SK-N-SH (cell line): ENCODE measurements around the gene MALRD1. TPM values are rescaled to one million over a fixed set of nuclear protein-coding genes. Genes with fewer than 3 reads are reported as not detected.

ENCODE experiments used
- CTCF ChIA-PET: fragments of 300-600, 350-600 bp; formaldehyde crosslinking; extraction: SDS; loops from one replicate; lab custom pipeline; 2021; lab: Yijun Ruan, JAX
- POLR2A ChIA-PET: fragments of 350-600 bp; sonication (Branson Sonifier 250); formaldehyde crosslinking; extraction: SDS; loops from one replicate; lab custom pipeline; 2020; ENCODE audit warnings: antibody characterized with exemption, inconsistent platforms; lab: Yijun Ruan, JAX
- DNase-seq: peaks from one replicate; pipeline ENCODE4 v3.0.0; 2012
- H2AFZ ChIP-seq: fragments of 200-600 bp; sonication (generic); 2 replicates; pipeline ENCODE4 v1.8.1; 2016; ENCODE audit warnings: antibody characterized with exemption, mild to moderate bottlenecking, low read depth
- H3F3A ChIP-seq: fragments of 200-600 bp; sonication (generic); replicated peaks from 2 replicates; pipeline ENCODE3; 2016; ENCODE audit warnings: antibody characterized with exemption, mild to moderate bottlenecking; ENCODE audit not compliant: insufficient read depth
- H3K27ac ChIP-seq, 2 experiments: fragments of 200-500 bp in 1 of 2; fragments of 200-600 bp in 1 of 2; sonication (Bioruptor generic) in 1 of 2; sonication (generic), shearing (Covaris generic) in 1 of 2; 2 replicates each; pipeline versions ENCODE4 v1.5.1 to v1.6.1; 2014 to 2016; ENCODE audit warnings: low read depth in 2 of 2, inconsistent platforms in 1 of 2, low read length in 1 of 2, mild to moderate bottlenecking in 1 of 2, mixed read lengths in 1 of 2
- H3K27me3 ChIP-seq: fragments of 200-600 bp; sonication (generic), shearing (Covaris generic); 2 replicates; pipeline ENCODE4 v1.6.1; 2016; ENCODE audit warnings: mixed run types; ENCODE audit not compliant: insufficient read depth
- H3K36me3 ChIP-seq, 2 experiments: fragments of 200-500 bp in 1 of 2; fragments of 200-600 bp in 1 of 2; sonication (Bioruptor generic) in 1 of 2; sonication (generic) in 1 of 2; replicated peaks in 1 of 2; 2 replicates each; pipeline versions ENCODE3 to v1.5.1; 2014 to 2016; ENCODE audit warnings: low read length in 1 of 2, mild to moderate bottlenecking in 1 of 2; ENCODE audit not compliant: insufficient read depth in 2 of 2, control insufficient read depth in 1 of 2
- H3K4me1 ChIP-seq, 2 experiments: fragments of 200-500 bp in 1 of 2; fragments of 200-600 bp in 1 of 2; sonication (Bioruptor generic) in 1 of 2; sonication (generic), shearing (Covaris generic) in 1 of 2; 2 replicates each; pipeline versions ENCODE4 v1.5.1 to v1.6.1; 2014 to 2016; ENCODE audit warnings: low read depth in 1 of 2, low read length in 1 of 2, mixed run types in 1 of 2; ENCODE audit not compliant: insufficient read depth in 2 of 2, control insufficient read depth in 1 of 2
- H3K4me2 ChIP-seq: fragments of 200-600 bp; sonication (generic), shearing (Covaris generic); 2 replicates; pipeline ENCODE4 v1.6.1; 2017; ENCODE audit warnings: mixed run types
- H3K4me3 ChIP-seq, 2 experiments: fragments of 200-500 bp in 1 of 2; fragments of 200-600 bp in 1 of 2; sonication (Bioruptor generic) in 1 of 2; sonication (generic), shearing (Covaris generic) in 1 of 2; 2 replicates each; pipeline versions ENCODE4 v1.5.1 to v1.8.1; 2014 to 2016; ENCODE audit warnings: low read depth in 2 of 2, inconsistent platforms in 1 of 2, low read length in 1 of 2, mild to moderate bottlenecking in 1 of 2, mixed read lengths in 1 of 2, moderate library complexity in 1 of 2
- H3K79me2 ChIP-seq: fragments of 200-600 bp; sonication (generic); 2 replicates; pipeline ENCODE4 v1.8.1; 2017; ENCODE audit warnings: mild to moderate bottlenecking; ENCODE audit not compliant: insufficient read depth
- H3K9ac ChIP-seq: fragments of 200-600 bp; sonication (generic); 2 replicates; pipeline ENCODE4 v1.6.1; 2017; ENCODE audit warnings: mixed run types
- H3K9me2 ChIP-seq: fragments of 200-600 bp; sonication (generic); 2 replicates; pipeline ENCODE4 v1.6.1; 2017; ENCODE audit warnings: mixed run types
- H3K9me3 ChIP-seq: fragments of 200-600 bp; sonication (generic); 2 replicates; pipeline ENCODE4 v1.6.1; 2017; ENCODE audit warnings: mixed run types, mild to moderate bottlenecking, moderate library complexity
- H4K20me1 ChIP-seq: fragments of 200-600 bp; sonication (generic); 2 replicates; pipeline ENCODE4 v1.6.1; 2017; ENCODE audit warnings: mild to moderate bottlenecking, mixed run types; ENCODE audit not compliant: insufficient read depth
- CHD2 ChIP-seq: fragments of 150-350 bp; IDR thresholded peaks from 2 replicates; pipeline ENCODE4 v1.6.1; 2018; ENCODE audit warnings: low read length; ENCODE audit not compliant: partially characterized antibody
- NFIC ChIP-seq: IDR thresholded peaks from 2 replicates; pipeline ENCODE4 v1.4.0; 2012; ENCODE audit warnings: borderline replicate concordance
- PBX3 ChIP-seq: IDR thresholded peaks from 2 replicates; pipeline ENCODE4; 2012
- RCOR1 ChIP-seq: fragments of 150-350 bp; IDR thresholded peaks from 2 replicates; pipeline ENCODE4 v1.6.1; 2017; ENCODE audit warnings: antibody characterized with exemption, low read length
- REST ChIP-seq: IDR thresholded peaks from 2 replicates; pipeline ENCODE4 v1.6.1; 2012; ENCODE audit warnings: mild to moderate bottlenecking, low read depth, low read length, moderate library complexity
- RXRA ChIP-seq: IDR thresholded peaks from 2 replicates; pipeline ENCODE4 v1.4.0; 2012; ENCODE audit warnings: low read depth, mild to moderate bottlenecking, borderline replicate concordance
- TAF1 ChIP-seq: IDR thresholded peaks from 2 replicates; pipeline ENCODE4 v1.6.1; 2012; ENCODE audit warnings: low read depth, mild to moderate bottlenecking, low read length, moderate library complexity, borderline replicate concordance
- WGBS: methylation state at CpG from one replicate; pipeline ENCODE4 v1.1.6; 2017; ENCODE audit warnings: low lambda C conversion rate; 5-methylcytosine and 5-hydroxymethylcytosine counted together
- polyA plus RNA-seq, 3 experiments: library from polyadenylated mRNA; depleted of rRNA; stranded (reverse); fragments of >200 nt; gene quantifications; 2 replicates each; pipeline ENCODE4 v1.2.3, GENCODE V29; 2012
- TF ChIP-seq, protein P1 (sequence below): IDR thresholded peaks from 2 replicates; pipeline ENCODE4 v1.4.0; 2012; ENCODE audit warnings: low read depth, borderline replicate concordance
- TF ChIP-seq, protein P2 (sequence below): fragments of 200-600 bp; sonication (generic); IDR thresholded peaks from 2 replicates; pipeline ENCODE4 v1.6.1; 2017; ENCODE audit warnings: antibody characterized with exemption, mild to moderate bottlenecking, moderate library complexity
- TF ChIP-seq, protein P3 (sequence below): fragments of 150-350 bp; IDR thresholded peaks from 2 replicates; pipeline ENCODE4 v1.6.1; 2017; ENCODE audit warnings: antibody characterized with exemption, low read length, low read depth, borderline replicate concordance

The MALRD1 gene
- polyA plus RNA-seq, 1 of the 3 experiments (the other 2 are of a cell fraction), result not detected

- 5% methylated on average over 1 of the region's 1 CpG for WGBS
- no peaks in the 10 kb centered on the region; a peak in 1 of 4 replicates for H3K4me1 ChIP-seq
- no peak overlapping the region for H3K4me3 ChIP-seq
- POLR2A ChIA-PET, result no interaction called here
- H2AFZ ChIP-seq, result no peak overlapping the region
- no peak overlapping the region for H3K9ac ChIP-seq
- CTCF ChIA-PET, result no interaction called here
- H4K20me1 ChIP-seq, result no peaks in the 10 kb centered on the region
- H3F3A ChIP-seq, result no peaks in the 10 kb centered on the region
- no peak overlapping the region for H3K4me2 ChIP-seq
- DNase-seq, result no peak
- TF ChIP-seq NFIC (no peak), TAF1 (no peak), RXRA (no peak), REST (no peak), CHD2 (no peak), RCOR1 (no peak), PBX3 (no peak)
- TF ChIP-seq, protein P1, sequence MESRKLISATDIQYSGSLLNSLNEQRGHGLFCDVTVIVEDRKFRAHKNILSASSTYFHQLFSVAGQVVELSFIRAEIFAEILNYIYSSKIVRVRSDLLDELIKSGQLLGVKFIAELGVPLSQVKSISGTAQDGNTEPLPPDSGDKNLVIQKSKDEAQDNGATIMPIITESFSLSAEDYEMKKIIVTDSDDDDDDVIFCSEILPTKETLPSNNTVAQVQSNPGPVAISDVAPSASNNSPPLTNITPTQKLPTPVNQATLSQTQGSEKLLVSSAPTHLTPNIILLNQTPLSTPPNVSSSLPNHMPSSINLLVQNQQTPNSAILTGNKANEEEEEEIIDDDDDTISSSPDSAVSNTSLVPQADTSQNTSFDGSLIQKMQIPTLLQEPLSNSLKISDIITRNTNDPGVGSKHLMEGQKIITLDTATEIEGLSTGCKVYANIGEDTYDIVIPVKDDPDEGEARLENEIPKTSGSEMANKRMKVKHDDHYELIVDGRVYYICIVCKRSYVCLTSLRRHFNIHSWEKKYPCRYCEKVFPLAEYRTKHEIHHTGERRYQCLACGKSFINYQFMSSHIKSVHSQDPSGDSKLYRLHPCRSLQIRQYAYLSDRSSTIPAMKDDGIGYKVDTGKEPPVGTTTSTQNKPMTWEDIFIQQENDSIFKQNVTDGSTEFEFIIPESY, result no peak
- TF ChIP-seq, protein P2, sequence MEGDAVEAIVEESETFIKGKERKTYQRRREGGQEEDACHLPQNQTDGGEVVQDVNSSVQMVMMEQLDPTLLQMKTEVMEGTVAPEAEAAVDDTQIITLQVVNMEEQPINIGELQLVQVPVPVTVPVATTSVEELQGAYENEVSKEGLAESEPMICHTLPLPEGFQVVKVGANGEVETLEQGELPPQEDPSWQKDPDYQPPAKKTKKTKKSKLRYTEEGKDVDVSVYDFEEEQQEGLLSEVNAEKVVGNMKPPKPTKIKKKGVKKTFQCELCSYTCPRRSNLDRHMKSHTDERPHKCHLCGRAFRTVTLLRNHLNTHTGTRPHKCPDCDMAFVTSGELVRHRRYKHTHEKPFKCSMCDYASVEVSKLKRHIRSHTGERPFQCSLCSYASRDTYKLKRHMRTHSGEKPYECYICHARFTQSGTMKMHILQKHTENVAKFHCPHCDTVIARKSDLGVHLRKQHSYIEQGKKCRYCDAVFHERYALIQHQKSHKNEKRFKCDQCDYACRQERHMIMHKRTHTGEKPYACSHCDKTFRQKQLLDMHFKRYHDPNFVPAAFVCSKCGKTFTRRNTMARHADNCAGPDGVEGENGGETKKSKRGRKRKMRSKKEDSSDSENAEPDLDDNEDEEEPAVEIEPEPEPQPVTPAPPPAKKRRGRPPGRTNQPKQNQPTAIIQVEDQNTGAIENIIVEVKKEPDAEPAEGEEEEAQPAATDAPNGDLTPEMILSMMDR, result no peak
- TF ChIP-seq, protein P3, sequence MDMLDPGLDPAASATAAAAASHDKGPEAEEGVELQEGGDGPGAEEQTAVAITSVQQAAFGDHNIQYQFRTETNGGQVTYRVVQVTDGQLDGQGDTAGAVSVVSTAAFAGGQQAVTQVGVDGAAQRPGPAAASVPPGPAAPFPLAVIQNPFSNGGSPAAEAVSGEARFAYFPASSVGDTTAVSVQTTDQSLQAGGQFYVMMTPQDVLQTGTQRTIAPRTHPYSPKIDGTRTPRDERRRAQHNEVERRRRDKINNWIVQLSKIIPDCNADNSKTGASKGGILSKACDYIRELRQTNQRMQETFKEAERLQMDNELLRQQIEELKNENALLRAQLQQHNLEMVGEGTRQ, result no peak
- no peaks in the 10 kb centered on the region for H3K9me2 ChIP-seq
- no peaks in the 10 kb centered on the region for H3K79me2 ChIP-seq
- H3K9me3 ChIP-seq, result no peaks in the 10 kb centered on the region
- no peak overlapping the region for H3K27ac ChIP-seq
- no peaks in the 10 kb centered on the region for H3K36me3 ChIP-seq
- H3K27me3 ChIP-seq, result no peaks in the 10 kb centered on the region
Observed at GRCh38 chr10:19570991-19571390, 522.4 kb downstream of the MALRD1 start.
